GM18868 (cell line): Measurements from ENCODE around the gene SERPINE1.
"Not testable (repeated sequence)": the region's sequence is repeated elsewhere in the genome, so short reads cannot be mapped to it uniquely, and the experiment has no call there.

Experiments used
- ATAC-seq: cut with Tn5 transposase; IDR thresholded peaks from one replicate; pipeline ENCODE4 v1.9.1; 2021; ENCODE audit warnings: mild to moderate bottlenecking, moderate library complexity; ENCODE audit not compliant: unreplicated experiment

The SERPINE1 gene

GRCh38 chr7:101100858-101101847, 25.8 kb upstream of the SERPINE1 start:
- no peak for ATAC-seq

GRCh38 chr7:101102026-101102425, 24.9 kb upstream of the SERPINE1 start:
- no peak for ATAC-seq

DNA sequence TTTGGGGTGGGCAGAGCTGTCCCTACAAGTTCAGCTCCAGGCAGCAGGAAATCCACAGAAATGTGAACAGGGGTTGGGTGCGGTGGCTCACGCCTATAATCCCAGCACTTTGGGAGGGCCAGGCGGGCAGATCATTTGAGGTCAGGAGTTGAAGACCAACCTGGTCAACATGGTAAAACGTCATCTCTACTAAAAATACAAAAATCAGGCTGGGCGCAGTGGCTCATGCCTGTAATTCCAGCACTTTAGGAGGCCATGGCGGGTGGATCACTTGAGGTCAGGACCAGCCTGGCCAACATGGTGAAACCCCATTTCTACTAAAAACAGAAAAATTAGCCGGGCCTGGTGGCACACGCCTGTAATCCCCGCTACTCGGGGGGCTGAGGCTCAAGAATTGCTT, 23.2 kb upstream of the SERPINE1 start:
- ATAC-seq, result not testable (repeated sequence)

- no peak for ATAC-seq
Observed at GRCh38 chr7:101104193-101104713, 22.7 kb upstream of the SERPINE1 start.

DNA sequence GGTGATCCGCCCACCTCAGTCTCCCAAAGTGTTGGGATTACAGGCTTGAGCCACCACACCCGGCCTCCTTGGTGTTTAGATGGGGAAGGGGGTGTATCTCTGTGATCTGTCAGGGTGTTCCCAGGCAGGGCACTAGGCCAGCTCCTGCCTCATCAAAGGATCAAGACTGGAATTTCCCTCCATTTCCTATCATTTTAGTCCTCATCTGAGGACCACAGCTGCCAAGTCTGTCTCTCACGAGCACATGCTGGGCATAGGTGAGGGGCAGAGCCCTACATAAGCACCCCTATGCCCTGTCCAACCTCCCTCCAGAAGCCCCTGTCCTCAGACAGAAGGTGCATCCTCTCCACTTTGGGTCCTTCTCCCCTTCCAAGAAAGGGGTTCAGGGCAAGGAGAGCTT, 22.1 kb upstream of the SERPINE1 start:
- ATAC-seq, result no peak

- ATAC-seq, result not testable (repeated sequence)
Observed at GRCh38 chr7:101105248-101105647, 21.7 kb upstream of the SERPINE1 start.

GRCh38 chr7:101106386-101106785, 20.5 kb upstream of the SERPINE1 start:
- ATAC-seq, result no peak

- no peak for ATAC-seq
Observed at GRCh38 chr7:101108330-101108857, 18.5 kb upstream of the SERPINE1 start.

DNA sequence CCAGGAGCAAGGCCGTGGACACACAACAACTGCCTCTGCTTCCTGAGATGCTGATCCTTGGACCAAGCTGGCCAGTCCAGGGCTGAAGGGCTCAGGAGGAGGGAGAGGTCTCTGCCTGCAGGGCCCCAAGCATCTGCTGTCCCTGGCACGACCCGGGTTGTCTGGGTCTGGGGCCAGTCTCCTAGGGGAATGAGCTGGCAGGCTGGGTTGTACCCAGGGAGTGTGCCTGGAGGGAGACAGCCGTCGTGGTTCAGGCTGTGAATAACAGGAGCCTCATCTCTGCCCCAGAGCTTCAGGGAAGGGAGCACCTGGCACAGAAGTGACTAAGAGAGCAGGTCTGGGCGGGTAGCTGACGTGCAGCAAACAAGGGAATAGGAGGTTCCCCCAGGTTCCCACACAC, 17.9 kb upstream of the SERPINE1 start:
- no peak for ATAC-seq

- no peak for ATAC-seq
Observed at GRCh38 chr7:101109368-101109767, 17.5 kb upstream of the SERPINE1 start.

DNA sequence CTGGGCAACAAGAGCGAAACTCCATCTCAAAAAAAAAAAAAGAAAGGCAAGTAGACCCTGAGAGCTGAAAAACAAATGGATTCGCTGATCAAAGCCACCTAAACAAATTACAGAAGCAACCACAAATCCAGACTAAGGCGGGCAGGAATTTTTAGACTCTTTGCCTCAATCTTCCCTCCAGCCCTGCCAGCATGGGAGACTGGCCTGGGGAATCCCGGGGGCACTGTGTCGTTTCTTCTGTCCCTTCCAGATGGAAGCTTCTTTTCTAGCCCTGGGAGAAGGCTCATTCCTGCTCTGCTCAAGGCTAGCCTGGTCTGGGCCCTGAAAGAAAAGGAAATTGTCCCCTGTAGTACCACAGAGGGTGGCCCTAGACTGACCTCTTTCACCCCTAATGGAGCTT, 15.6 kb upstream of the SERPINE1 start:
- no peak for ATAC-seq

GRCh38 chr7:101112233-101112632, 14.7 kb upstream of the SERPINE1 start:
- no peak for ATAC-seq

GRCh38 chr7:101113140-101113539, 13.8 kb upstream of the SERPINE1 start:
- not testable (repeated sequence) for ATAC-seq

DNA sequence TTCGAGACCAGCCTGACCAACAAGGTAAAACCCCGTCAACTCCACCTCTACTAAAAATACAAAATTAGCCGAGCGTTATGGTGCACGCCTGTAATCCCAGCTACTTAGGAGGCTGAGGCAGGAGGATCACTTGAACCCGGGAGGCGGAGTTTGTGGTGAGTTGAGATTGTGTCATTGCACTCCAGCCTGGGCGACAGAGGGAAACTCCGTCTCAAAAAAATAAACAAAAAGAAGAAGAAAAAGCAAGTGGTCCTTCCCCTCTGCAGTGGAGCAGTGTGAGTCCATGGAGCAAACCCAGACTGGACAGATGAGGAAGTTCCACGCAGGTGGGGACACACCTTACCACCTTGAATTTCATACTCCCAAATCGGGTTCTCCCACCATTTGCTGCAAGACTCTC, 13.1 kb upstream of the SERPINE1 start:
- no peak for ATAC-seq

- ATAC-seq, result no peak
Observed at GRCh38 chr7:101114492-101114891, 12.4 kb upstream of the SERPINE1 start.

DNA sequence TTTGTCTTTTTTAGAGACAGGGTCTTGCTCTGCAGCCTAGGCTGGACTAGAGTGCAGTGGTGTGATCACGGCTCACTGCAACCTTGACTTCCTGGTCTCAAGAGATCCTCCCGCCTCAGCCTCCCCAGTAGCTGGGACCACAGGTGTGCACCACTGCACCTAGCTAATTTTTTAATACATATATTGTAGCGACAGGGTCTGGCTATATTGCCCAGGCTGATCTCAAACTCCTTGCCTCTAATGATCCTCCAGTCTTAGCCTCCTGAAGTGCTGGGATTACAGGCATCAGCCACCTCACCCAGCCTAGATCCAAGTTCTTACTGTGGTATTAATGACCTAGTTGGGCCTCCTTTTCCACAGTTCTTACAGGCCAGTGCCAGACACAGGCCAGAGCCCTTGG, 11.7 kb upstream of the SERPINE1 start:
- no peak for ATAC-seq

- ATAC-seq, result no peak
Observed at GRCh38 chr7:101116898-101117297, 10.0 kb upstream of the SERPINE1 start.

DNA sequence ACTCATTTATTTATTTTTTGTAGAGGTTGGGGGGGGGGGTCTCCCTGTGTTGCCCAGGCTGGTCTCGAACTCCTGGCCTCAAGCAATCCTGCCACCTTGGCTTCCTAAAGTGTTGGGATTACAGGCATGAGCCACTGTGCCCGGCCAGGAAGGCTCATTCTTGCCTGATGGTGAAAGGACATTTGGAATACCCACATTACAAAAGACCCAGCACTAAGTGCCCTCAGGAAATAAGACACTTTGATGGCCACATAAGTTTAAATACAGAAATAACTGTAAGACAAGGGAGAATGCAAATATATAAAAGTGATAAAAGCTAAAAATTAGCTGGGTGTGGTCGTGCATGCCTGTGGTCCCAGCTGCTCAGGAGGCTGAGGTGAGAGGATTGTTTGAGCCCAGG, 8.0 kb upstream of the SERPINE1 start:
- ATAC-seq, result no peak

- no peak for ATAC-seq
Observed at GRCh38 chr7:101119876-101120275, 7.0 kb upstream of the SERPINE1 start.

- no peak for ATAC-seq
Observed at GRCh38 chr7:101120315-101120714, 6.6 kb upstream of the SERPINE1 start.

GRCh38 chr7:101121631-101121990, 5.3 kb upstream of the SERPINE1 start:
- not testable (repeated sequence) for ATAC-seq
